GM18505 (cell line): ENCODE results near the gene TRIM56.
A peak's percentile ranks its signal among the peaks of the same experiment; 100 is the strongest.
"Not testable (repeated sequence)": the region's sequence is repeated elsewhere in the genome, so short reads cannot be mapped to it uniquely, and the experiment has no call there.

Experiments
- ATAC-seq: cut with Tn5 transposase; IDR thresholded peaks from one replicate; pipeline ENCODE4 v1.9.1; 2021; ENCODE audit not compliant: unreplicated experiment
- POLR2A ChIP-seq: IDR thresholded peaks from 4 replicates; pipeline ENCODE4 v1.6.1; 2011; ENCODE audit warnings: borderline replicate concordance; ENCODE audit not compliant: insufficient read depth, insufficient read length; ENCODE audit errors: extremely low read depth

The TRIM56 gene

DNA sequence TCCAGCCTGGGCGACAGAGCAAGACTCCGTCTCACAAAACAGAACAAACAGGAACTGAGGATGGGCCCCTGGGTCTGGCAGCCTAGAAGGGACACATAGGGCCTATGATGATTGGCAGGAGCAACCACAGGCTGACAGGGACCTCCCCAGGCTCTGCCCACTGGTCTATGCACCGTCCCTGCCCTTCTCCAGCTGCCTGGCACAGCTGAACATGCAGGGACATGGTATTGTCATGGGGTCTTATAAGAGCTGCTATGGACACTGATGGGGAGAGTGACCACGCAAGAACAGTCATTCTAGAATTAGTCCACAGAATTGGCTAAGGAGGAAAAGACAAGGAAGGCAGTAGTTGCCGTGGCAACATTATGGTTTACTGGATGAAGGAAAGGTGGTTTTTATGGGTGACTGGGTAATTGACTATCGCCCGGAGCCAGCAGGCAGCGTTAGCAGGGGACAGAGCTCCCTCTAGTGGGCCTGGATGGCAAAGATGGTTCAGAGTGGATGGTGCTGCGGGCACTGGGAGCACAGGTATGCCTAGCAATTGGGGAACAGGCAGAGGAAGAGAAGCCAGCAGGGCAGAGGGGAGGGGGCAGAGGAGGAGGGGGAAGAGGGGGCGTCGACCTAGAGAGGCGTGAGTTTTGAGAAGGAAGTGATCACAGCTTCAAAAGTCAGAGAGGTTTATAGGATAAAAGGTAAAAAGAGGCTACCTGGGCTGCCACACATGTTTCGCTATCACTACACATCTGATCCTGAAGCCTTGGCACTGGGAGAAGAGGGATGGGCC, 7.8 kb upstream of the TRIM56 start:
- ATAC-seq = peak; percentile 78
- no peak for TF ChIP-seq POLR2A

DNA sequence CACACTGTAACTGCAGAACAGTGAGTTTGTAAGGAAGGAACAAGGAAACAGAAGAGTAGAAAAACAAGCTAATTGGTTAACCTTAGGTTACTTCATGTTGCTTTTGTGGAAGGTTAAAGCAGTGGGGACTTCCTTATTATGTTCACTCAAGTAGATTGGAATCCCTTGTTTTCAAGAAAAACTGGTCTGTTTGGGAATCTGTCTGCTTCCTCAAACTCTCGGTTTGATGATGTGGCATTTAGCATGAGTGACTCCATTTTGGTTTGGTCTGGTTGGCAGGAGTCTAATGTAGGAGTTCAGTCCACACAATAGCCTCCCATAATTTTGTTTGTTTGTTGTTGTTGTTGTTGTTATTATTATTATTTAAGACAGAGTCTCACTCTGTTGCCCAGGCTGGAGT, 3.8 kb upstream of the TRIM56 start:
- TF ChIP-seq POLR2A = no peak
- ATAC-seq = no peak

DNA sequence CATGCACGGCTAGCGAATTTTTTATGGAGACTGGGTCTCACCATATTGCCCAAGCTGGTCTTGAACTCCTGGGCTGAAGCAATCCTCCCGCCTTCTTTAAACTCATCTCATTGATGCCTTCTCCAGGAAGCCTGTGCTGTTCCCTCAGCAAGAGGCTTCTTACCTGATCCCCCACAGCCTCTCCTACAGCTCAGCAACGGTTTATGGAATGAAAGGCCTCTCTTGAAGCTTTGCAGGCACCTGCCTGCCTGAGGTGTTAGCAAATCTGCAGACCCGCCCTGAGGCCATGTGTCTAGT, 468 bp upstream of the TRIM56 start:
- TF ChIP-seq POLR2A = no peak
- no peak for ATAC-seq

DNA sequence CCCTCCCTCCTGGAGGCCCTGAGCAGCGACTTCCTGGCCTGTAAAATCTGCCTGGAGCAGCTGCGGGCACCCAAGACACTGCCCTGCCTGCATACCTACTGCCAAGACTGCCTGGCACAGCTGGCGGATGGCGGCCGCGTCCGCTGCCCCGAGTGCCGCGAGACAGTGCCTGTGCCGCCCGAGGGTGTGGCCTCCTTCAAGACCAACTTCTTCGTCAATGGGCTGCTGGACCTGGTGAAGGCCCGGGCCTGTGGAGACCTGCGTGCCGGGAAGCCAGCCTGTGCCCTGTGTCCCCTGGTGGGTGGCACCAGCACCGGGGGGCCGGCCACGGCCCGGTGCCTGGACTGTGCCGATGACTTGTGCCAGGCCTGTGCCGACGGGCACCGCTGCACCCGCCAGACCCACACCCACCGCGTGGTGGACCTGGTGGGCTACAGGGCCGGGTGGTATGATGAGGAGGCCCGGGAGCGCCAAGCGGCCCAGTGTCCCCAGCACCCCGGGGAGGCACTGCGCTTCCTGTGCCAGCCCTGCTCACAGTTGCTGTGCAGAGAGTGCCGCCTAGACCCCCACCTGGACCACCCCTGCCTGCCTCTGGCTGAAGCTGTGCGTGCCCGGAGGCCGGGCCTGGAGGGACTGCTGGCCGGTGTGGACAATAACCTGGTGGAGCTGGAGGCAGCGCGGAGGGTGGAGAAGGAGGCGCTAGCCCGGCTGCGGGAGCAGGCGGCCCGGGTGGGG, 2.2 kb downstream of the TRIM56 start:
- TF ChIP-seq POLR2A = no peak
- no peak for ATAC-seq

DNA sequence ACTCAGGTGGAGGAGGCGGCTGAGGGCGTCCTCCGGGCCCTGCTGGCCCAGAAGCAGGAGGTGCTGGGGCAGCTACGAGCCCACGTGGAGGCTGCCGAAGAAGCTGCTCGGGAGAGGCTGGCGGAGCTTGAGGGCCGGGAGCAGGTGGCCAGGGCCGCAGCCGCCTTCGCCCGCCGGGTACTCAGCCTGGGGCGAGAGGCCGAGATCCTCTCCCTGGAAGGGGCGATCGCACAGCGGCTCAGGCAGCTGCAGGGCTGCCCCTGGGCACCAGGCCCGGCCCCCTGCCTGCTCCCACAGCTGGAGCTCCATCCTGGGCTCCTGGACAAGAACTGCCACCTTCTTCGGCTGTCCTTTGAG, 2.8 kb downstream of the TRIM56 start:
- no peak for TF ChIP-seq POLR2A
- ATAC-seq = no peak

DNA sequence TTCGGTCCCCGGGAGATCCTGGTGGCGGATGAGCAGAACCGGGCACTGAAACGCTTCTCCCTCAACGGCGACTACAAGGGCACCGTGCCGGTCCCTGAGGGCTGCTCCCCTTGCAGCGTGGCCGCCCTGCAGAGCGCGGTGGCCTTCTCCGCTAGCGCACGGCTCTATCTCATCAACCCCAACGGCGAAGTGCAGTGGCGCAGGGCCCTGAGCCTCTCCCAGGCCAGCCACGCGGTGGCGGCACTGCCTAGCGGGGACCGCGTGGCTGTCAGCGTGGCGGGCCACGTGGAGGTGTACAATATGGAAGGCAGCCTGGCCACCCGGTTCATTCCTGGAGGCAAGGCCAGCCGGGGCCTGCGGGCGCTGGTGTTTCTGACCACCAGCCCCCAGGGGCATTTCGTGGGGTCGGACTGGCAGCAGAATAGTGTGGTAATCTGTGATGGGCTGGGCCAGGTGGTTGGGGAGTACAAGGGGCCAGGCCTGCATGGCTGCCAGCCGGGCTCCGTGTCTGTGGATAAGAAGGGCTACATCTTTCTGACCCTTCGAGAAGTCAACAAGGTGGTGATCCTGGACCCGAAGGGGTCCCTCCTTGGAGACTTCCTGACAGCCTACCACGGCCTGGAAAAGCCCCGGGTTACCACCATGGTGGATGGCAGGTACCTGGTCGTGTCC, 3.7 kb downstream of the TRIM56 start:
- ATAC-seq = no peak
- no peak for TF ChIP-seq POLR2A

DNA sequence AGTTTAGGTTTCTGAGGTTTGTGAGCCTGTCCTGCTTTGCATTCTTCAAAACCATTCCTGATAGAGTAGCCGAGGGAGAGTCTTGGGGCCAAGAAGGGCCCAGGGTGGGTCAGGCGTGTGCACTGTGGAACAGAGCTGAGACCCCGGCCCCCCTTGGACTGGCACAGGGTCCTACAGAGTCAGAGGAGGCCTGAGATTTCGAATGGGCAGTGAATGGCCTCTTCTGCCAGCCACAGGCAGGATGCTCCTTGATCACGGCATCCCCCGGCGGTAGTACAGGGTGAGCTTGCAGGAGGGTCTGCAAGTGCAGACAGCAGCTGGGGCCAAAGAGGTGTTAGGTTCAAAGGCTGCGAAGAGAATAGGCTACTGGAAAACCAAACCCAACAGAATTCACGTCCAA, 4.6 kb downstream of the TRIM56 start:
- no peak for ATAC-seq
- TF ChIP-seq POLR2A = no peak

DNA sequence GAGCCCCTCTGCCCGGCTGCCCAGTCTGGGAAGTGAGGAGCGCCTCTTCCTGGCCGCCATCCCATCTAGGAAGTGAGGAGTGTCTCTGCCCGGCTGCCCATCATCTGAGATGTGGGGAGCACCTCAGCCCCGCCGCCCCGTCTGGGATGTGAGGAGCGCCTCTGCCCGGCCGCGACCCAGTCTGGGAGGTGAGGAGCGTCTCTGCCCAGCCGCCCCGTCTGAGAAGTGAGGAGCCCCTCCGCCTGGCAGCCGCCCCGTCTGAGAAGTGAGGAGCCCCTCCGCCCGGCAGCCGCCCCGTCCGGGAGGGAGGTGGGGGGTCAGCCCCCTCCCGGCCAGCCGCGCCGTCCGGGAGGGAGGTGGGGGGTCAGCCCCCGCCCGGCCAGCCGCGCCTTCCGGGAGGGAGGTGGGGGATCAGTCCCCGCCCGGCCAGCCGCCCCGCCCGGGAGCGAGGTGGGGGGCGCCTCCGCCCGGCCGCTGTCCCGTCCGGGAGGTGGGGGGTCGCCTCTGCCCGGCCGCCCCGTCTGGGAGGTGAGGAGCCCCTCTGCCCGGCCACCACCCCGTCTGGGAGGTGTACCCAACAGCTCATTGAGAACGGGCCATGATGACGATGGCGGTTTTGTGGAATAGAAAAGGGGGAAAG, 7.1 kb downstream of the TRIM56 start:
- ATAC-seq = not testable (repeated sequence)

DNA sequence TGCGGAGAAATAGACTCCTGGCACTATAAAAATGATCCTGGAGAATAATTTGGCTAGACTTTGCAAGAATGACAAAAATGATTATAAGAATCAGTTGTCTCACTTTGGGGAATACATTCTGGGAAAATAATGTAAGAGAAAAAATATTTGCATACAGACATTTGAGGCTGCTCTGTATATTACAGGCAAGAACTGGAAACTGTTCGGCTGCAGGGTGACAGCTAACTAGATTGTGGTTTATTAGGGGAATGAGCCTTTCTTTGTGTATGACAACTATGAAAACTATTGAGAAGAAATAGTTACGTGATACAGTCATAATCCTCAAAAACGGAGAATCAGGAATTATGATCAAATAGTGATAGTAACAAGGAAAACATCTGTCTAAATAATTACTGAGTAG, 8.6 kb downstream of the TRIM56 start:
- ATAC-seq = no peak
- TF ChIP-seq POLR2A = no peak

DNA sequence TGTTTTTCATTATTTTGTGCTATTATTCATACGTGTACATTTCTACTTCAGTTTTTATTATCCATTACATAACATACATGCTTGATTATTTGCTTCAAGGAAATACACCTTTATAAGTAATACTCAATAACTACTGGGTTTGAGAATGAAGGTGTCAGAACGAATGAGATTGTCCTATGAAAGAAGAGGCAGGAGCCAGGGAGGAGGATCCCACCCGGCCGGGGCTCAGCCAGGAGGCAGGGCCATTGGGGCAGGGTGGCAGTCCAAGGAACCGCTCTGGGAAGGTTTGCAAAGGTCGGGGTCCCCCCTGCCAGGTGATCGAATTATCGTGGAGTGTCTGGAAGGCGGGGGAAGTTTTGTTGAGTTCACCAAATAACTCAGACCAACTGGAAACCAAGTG, 9.1 kb downstream of the TRIM56 start:
- ATAC-seq = no peak
- TF ChIP-seq POLR2A = no peak

DNA sequence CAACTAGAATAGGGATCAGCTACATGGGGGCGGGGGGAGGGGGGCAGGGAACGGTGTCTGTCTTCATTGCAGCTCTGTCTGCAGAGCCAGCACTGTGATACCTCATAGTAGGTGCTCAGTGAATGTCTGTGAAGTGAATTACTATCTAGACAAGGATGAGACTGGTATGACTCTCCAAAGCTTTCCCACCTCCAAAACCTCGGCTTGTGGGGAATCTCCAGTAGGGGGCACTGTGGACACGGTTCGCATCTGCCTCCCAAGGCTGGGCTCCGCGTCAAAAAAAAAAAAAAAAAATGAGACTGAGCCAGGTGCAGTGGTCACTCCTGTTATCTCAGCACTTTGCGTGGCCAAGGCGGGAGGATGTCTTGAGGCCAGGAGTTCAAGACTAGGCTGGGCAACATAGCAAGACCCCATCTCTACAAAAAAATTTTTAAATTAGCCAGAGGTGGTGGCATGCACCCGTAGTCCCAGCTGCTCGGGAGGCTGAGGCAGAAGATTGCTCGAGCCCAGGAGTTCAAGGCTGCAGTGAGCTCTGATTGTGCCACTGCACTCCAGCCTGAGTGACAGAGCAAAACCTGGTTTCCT, 9.6 kb downstream of the TRIM56 start:
- no peak for ATAC-seq
- TF ChIP-seq POLR2A = no peak

DNA sequence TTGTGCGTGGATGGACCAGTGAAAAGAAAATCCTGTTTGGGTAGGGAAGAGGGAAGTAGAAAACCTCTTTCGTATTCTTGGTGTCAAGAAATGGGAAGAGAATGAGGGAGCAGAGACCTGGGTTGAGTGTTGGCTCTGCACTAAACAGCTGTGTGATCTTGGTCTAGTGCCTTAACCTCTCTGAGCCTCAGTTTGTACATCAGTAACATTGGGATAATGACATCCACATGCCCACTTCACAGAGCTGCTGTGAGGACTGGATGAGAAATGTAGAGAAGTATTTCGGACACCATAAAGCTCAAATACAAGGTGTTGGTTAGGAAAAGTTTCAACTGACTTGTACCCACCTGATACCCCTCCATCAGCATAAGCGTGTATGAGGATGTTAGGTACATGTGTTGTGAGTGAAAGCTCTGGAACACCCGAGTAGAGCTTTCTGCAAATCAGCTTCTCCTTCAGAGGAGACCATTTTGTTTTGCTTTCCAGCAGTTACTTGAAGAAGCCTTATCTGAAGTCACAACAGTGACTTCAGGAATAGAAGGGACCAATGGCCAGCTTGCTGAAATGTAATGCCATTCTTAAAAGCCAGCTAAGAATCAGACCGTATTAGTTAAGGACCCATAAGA, 11.2 kb downstream of the TRIM56 start:
- ATAC-seq = no peak
- no peak for TF ChIP-seq POLR2A

DNA sequence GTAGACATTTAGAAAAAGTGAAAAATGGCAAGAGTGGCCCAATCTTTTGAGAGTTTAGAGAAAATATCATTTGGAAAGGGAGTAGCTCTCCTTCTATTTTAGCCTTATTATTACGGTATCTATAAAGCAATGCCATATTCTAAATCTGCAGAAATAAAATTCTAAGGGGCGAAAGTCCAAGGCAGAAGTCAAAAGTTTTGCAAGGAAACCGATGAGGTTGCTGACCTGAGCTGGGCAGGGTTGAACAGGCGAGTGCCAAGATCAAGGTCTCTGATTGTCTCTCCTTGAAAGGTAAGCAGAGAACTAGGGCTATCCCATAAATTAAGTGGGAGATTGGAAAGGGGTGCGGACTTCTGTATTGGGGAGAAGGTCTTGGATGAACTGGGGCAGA, 11.7 kb downstream of the TRIM56 start:
- no peak for TF ChIP-seq POLR2A
- ATAC-seq = no peak

DNA sequence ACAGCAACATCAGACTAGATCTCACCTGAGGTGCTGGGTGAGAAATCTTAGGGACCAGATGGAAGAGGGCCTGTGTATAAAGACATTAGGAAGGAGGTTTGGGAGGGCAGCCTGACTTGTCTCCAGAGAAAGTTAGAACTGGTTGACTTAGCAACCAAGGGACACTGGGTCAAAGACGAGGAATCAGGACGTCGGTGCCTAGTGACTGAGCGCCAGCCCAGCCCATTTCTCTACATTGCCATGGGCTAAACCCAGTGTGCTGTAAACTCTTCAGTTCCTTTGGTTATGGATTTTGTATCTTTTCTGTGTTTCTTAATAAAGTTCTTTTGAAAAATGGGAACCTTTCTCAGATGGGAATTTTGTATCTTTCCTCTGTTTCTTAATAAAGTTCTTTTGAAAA, 12.3 kb downstream of the TRIM56 start:
- TF ChIP-seq POLR2A = no peak
- no peak for ATAC-seq
